ENCODE measurements around the gene OR6J1.
"Not testable (repeated sequence)": the region's sequence is repeated elsewhere in the genome, so short reads cannot be mapped to it uniquely, and the experiment has no call there.

OR6J1 gene

GRCh38 chr14:22644305-22644635 is at the start of gene OR6J1:
OR6J1 (minus strand) TSS chr14:22644352; CDS start chr14:22634811, 9,541 bp downstream.
- no peak for DNase-seq

GRCh38 chr14:22692194-22692593 is 48.0 kb upstream of the OR6J1 start:
- DNase-seq = no peak

- DNase-seq = no peak
Measured at GRCh38 chr14:22691171-22691570, 47.0 kb upstream of the OR6J1 start.

GRCh38 chr14:22689199-22689598 is 45.0 kb upstream of the OR6J1 start:
- DNase-seq = no peak

- DNase-seq = not testable (repeated sequence)
Measured at GRCh38 chr14:22687969-22688368, 43.8 kb upstream of the OR6J1 start.

- DNase-seq = not testable (repeated sequence)
Measured at GRCh38 chr14:22686176-22686611, 42.0 kb upstream of the OR6J1 start.

- no peak for DNase-seq
Measured at GRCh38 chr14:22685467-22685866, 41.3 kb upstream of the OR6J1 start.

GRCh38 chr14:22683428-22683827 is 39.3 kb upstream of the OR6J1 start:
- DNase-seq = not testable (repeated sequence)

GRCh38 chr14:22678221-22678620 is 34.1 kb upstream of the OR6J1 start:
- no peak for DNase-seq

GRCh38 chr14:22677551-22677950 is 33.4 kb upstream of the OR6J1 start:
- DNase-seq = not testable (repeated sequence)

GRCh38 chr14:22671622-22672021 is 27.5 kb upstream of the OR6J1 start:
- no peak for DNase-seq

- DNase-seq = no peak
Measured at GRCh38 chr14:22668863-22669262, 24.7 kb upstream of the OR6J1 start.

GRCh38 chr14:22668417-22668816 is 24.3 kb upstream of the OR6J1 start:
- no peak for DNase-seq

- DNase-seq = no peak
Measured at GRCh38 chr14:22667881-22668280, 23.7 kb upstream of the OR6J1 start.

GRCh38 chr14:22666203-22666893 is 22.2 kb upstream of the OR6J1 start:
- DNase-seq = no peak

GRCh38 chr14:22664261-22664660 is 20.1 kb upstream of the OR6J1 start:
- no peak for DNase-seq

GRCh38 chr14:22660654-22661053 is 16.5 kb upstream of the OR6J1 start:
- no peak for DNase-seq

- DNase-seq = no peak
Measured at GRCh38 chr14:22658946-22659345, 14.8 kb upstream of the OR6J1 start.

- no peak for DNase-seq
Measured at GRCh38 chr14:22657861-22658260, 13.7 kb upstream of the OR6J1 start.

- DNase-seq = no peak
Measured at GRCh38 chr14:22656945-22657731, 13.0 kb upstream of the OR6J1 start.

- no peak for DNase-seq
Measured at GRCh38 chr14:22656226-22656625, 12.1 kb upstream of the OR6J1 start.

GRCh38 chr14:22653012-22653621 is 9.0 kb upstream of the OR6J1 start:
- DNase-seq = peak; percentile 40 to 57

- no peak for DNase-seq
Measured at GRCh38 chr14:22651586-22651985, 7.4 kb upstream of the OR6J1 start.

GRCh38 chr14:22650960-22651521 is 6.9 kb upstream of the OR6J1 start:
- DNase-seq = no peak

Data from activated CD4-positive, alpha-beta T cell treated with anti-CD3 and anti-CD28 coated beads for 4 hours (primary cell).